NK-92 treated with Interleukin-12 subunit alpha and Interleukin-12 subunit beta, amount 100 ng/mL, for 24 hours (cell line): ENCODE results near the gene DNAJC2.
"Not testable (repeated sequence)": the region's sequence is repeated elsewhere in the genome, so short reads cannot be mapped to it uniquely, and the experiment has no call there.

ENCODE experiments used
- DNase-seq: peaks from one replicate; lab custom pipeline; 2025; lab: John Stamatoyannopoulos, UW

Gene DNAJC2

GRCh38 chr7:103343332-103343731, 1.2 kb downstream of the DNAJC2 start:
- no peak for DNase-seq

DNA sequence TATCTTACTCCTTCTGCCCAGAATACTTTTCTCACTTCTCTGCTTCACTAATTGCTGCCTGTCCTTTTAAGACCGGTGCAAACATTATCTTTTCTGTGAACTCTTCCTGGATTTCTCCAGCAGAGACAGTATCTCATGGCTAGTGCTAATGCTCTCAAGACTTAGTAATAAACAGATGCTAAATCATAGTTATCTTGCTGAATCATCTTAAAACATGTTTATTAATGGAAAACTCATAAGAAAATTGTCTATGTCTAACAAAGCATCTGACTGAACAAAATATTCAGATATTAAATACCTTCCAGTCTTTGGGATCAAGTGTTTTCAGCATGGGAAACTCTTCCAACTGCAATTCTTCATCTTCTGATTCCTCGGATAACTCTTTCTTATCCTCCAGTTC, 3.1 kb downstream of the DNAJC2 start:
- DNase-seq = no peak

- no peak for DNase-seq
Observed at GRCh38 chr7:103338864-103339263, 5.7 kb downstream of the DNAJC2 start.

- no peak for DNase-seq
Observed at GRCh38 chr7:103336761-103337160, 7.8 kb downstream of the DNAJC2 start.

GRCh38 chr7:103325744-103326143, 18.8 kb downstream of the DNAJC2 start:
- no peak for DNase-seq

DNA sequence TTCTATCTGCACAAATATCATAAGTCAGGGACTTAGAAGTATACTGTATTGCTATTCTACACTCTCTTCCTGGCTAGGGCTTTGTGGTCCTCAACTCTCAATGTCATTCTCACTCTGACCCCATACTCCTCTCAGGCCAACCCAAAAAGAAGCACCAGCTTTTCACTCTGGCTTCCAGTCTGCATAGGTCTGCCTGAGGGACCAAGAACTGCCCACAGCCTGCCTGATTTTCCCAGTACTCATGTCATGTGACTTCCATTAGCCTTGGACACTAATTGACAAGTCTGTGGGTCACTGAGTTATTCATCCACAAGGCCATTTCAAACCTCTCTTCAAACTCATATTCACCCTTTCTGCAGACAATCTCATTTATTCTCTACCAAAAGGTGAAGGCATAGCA, 27.6 kb downstream of the DNAJC2 start:
- DNase-seq = no peak

GRCh38 chr7:103316380-103316941, 28.1 kb downstream of the DNAJC2 start:
- DNase-seq = no peak

DNA sequence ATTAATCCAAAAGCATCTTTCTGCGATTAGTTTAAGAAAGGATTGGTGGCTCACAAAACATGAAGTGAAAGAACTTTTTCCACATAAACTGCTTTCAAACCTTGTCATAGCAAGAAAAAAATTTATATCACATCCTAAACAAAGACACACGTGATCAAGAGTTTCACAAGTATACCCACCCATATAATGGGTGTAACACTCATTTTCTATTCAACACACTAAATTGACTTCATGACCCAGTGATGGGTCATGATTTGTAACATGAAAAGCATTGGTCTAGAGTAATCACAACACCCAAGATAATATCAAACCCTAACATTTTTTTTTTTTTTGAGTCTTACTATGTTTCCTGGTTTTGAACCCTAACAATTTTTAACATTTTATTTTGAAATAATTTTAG, 29.7 kb downstream of the DNAJC2 start:
- no peak for DNase-seq

DNA sequence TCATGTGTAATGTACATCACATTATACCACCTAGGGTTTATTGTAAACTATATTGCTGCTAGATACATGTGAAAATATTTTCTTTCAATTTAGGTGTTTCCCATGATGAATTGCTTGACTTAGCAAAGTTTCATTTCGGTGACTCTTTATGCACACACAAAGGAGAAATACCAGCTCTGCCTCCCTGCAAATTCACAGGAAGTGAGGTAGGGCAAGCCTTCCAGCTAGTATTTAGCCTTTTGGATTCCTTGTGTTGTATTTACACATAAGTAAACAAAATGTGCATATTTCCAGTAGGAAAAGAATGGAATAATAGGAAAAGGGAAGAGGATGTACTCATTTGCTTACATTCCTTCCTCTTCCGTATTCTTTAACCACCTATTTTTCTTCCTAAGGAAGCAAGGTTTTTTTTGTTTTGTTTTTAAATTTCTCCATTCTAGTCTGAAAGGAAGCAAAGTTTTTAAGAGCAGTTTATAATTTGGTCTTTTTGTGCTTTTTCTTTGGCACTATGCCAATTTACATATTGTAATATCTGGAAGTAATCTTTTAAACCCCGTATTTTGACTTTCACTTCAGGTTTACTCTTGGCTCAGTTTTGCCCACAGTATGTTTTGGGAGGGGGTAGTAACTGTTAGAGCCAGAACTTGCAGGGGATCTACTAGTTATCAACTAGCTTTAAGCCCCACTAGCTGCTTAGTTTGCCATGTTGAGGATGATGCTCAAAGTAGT, 36.9 kb downstream of the DNAJC2 start:
- DNase-seq = no peak

- no peak for DNase-seq
Observed at GRCh38 chr7:103301441-103301840, 43.1 kb downstream of the DNAJC2 start.

DNA sequence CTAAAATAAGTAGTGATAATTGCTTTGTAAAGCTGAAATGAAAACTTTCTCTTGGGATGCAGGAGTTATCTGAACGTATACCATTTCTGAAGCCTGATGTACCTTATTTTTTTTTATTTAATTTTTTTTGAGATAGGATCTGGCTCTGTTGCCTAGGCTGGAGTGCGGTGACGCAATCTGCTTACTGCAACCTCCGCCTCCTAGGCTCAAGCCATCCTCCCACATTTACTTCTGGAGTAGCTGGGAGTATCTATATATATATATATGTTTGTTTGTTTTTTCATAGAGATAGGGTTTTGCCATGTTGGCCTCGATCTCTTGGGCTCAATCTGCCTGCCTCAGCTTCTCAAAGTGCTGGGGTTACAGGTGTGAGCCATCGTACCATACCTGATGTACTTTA, 44.9 kb downstream of the DNAJC2 start:
- DNase-seq = no peak

DNA sequence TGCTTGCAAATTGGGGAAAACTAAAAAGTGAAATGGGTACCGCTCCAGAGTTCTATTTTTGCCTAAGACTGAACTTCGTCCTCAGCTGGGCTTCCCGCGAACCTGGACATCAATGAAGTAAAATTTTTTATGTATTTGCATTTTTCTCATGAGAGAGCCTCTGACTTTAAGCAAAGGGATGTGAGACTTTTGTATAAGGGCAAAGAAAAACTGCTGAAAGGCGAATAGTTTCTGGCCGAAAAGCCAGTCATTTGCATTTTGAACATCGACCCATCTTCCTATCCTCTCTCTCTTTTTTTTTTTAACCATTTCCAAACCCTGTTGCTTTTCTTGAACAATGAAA, 46.8 kb downstream of the DNAJC2 start:
- DNase-seq = no peak

DNA sequence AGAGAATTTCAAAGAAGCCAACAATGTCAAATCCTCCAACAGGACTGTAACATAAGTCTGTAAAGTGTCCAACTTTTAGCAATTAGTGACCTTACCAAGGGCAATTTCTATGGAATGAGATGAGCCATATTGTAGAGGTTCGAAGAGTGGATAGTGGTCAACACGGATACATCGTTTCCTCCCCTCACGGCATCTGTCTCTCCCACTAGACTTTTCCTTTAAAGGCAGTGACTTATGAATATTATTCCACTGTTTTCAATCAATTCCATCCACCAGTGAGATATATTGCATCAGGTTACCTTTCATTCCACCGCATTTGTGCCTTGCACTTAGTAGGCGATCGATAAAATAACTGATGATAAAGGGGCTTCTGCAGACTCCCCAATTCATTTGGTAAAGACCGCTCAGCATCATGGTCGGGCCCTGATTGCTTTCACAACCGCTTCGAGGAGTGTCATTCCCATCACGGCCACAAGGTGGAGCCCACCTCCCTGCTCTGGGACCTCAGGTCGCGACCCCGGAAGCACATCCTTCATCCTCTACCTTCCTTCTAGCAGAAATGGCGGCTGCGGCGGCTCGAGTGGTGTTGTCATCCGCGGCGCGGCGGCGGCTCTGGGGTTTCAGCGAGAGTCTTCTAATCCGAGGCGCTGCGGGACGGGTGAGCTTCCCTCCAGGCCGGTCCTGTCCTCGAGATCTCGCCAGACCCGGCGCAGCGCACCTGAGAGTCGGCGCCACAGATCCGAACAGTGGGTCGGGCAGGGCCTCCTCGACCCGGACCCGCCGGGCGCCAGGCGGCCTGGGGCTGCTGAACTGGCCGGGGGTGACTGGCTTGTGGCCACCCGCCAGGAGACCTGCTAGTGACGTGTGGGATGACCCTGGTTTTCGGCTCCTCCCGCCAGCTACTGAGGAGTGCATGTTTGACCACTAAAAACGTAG, 47.4 kb downstream of the DNAJC2 start, which contains the start of gene PMPCB:
Gene PMPCB (plus strand): TSS at position 535 of the 936 bp plus-strand sequence. CDS start 25 bp downstream, at position 560.
- peak; percentile 94 for DNase-seq

GRCh38 chr7:103293526-103293925, 51.0 kb downstream of the DNAJC2 start:
- no peak for DNase-seq

DNA sequence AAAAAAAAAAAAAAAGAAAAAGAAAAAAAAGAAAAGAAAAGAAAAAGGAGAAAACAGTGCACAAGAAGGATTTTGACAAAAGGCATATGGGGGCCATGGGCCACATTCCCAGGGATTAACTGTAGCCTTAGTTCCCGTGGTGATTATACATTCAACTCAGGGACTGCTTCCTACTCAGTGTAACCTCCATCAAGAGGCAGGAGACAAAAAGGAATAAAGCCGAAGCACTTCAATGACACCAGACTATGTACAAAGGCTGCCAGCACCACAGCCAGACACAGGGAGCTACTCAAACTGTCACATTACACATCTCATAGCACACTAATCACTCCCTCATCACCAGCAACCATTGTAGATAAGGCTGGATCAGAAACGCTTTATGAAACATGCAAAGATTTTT, 52.4 kb downstream of the DNAJC2 start:
- no peak for DNase-seq

DNA sequence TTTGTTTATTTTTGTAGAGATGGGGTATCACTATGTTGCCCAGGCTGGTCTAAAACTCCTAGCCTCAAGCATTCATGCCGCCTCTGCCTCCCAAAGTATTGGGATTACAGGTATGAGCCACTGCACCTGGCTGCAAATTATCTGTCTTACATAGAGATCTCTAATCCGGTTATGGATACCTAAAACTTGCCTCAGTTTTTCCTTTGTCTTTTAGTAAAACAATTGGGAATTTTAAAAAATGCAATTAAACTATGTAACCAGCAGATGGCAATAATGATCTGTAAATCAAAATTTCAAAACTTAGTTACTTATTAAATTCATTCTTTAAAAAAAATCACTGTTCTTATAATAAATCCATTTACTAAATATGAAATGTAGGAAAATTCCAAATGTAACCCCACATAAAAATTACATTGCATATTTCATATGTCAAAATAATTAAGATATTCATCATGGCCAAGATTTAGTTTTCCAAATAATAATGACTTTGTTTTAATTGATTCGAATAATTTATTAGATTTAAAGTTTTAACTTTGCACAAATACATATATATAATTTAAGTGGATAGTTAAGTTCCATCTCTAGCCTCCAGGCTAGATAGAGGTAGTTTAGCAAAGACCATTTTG, 61.7 kb downstream of the DNAJC2 start:
- not testable (repeated sequence) for DNase-seq

- not testable (repeated sequence) for DNase-seq
Observed at GRCh38 chr7:103280803-103281155, 63.8 kb downstream of the DNAJC2 start.

- peak; percentile 90 for DNase-seq
Observed at GRCh38 chr7:103279963-103280802, 64.4 kb downstream of the DNAJC2 start.

- DNase-seq = not testable (repeated sequence)
Observed at GRCh38 chr7:103279636-103279962, 65.0 kb downstream of the DNAJC2 start.

DNA sequence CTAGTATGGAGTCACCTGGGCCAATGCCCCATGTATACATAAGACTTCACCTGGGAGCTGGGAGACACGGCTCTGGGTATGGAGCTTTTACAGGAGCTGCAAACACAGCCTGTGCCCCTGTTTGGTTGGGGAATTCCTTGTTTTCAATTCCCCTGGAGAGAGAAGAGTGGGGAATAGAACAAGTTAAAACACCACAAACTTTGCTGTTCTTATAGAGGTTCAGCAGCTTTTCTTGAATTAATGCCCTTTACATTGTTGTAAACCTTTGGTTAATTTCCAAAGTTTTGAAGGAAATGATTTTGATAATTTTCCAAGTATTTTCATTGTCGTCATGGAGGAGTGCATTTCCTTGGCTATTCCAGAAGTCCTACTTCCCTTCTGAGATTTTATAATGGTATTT, 66.4 kb downstream of the DNAJC2 start:
- not testable (repeated sequence) for DNase-seq

GRCh38 chr7:103274867-103275266, 69.7 kb downstream of the DNAJC2 start:
- not testable (repeated sequence) for DNase-seq

- DNase-seq = not testable (repeated sequence)
Observed at GRCh38 chr7:103273374-103273773, 71.2 kb downstream of the DNAJC2 start.
